H1 (cell line): ENCODE data around the gene HIP1. TPM values are rescaled to one million over a fixed set of nuclear protein-coding genes. Genes with fewer than 3 reads are reported as not detected.

Experiments
- JUND ChIP-seq: IDR thresholded peaks from 2 replicates; pipeline ENCODE4 v1.6.1; 2011; ENCODE audit warnings: mild to moderate bottlenecking, improper control_type of control experiment, low read length
- polyA plus RNA-seq, 7 experiments: library from polyadenylated mRNA; depleted of rRNA in 3 of 7; stranded (reverse) in 5 of 7; unstranded in 2 of 7; fragments of >200 nt in 5 of 7; fragments of 200-250 nt in 2 of 7; gene quantifications; 1 replicate in 5 of 7; 2 replicates in 1 of 7; 4 replicates in 1 of 7; pipeline versions ENCODE4 v1.2.1 to v1.2.3, GENCODE V29; 2011 to 2013; ENCODE audit warnings: missing spikeins in 2 of 7, mixed read lengths in 2 of 7
- total RNA-seq: library from RNA; stranded (reverse); fragmentation: NEBNext Ultra II Directional; extraction: Animal tissue kit (Norgen Biotek cat#: 25700); gene quantifications from 2 replicates; pipeline ENCODE4 v1.2.1, GENCODE V29; 2021

The HIP1 gene
- total and polyA plus RNA-seq, 2 of the 8 experiments (the other 6 are each of a cell fraction or from before 2014, with no cell fraction given), result 51.8 to 108 TPM

- no peak for TF ChIP-seq JUND
These were observed 166.3 kb downstream of the HIP1 start (continued) for GRCh38 chr7:75572396-75572795.
